Keratinocyte (primary cell): Measurements from ENCODE around the gene LSM3.

Source experiments
- CTCF ChIP-seq, 3 experiments: IDR thresholded peaks in 1 of 3; conservative IDR thresholded peaks in 1 of 3; optimal IDR thresholded peaks in 1 of 3; 2 replicates in 2 of 3; 3 replicates in 1 of 3; pipeline versions ENCODE3 to v1.5.1; 2011; ENCODE audit warnings: low read length in 3 of 3, mild to moderate bottlenecking in 3 of 3, moderate library complexity in 2 of 3, control low read depth in 1 of 3, inconsistent platforms in 1 of 3; ENCODE audit not compliant: insufficient read depth in 2 of 3; ENCODE audit errors: extremely low read depth in 1 of 3
- EZH2 ChIP-seq: IDR thresholded peaks from one replicate; pipeline ENCODE4 v1.6.1; 2012; ENCODE audit warnings: inconsistent platforms, mild to moderate bottlenecking, low read length, moderate library complexity

DNA sequence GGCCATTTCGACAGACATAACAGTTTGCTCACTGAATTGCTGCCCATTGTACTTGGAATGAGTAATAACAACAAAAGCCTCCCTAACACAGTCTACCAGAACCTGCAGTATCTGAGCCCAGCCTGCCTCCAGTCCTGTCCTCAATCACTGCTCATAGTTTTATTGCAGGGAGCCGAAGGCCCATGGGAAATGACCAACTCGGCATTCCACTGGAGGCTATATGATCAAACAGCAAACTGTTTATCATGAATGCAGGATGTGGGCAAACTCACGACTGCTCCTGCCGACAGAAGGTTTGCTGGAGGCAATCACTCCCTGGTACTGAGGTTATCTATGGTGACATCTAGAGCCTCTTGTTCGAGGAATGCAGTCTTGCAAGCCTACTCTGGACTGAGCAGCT lies 46.3 kb downstream of the LSM3 start:
- TF ChIP-seq CTCF (optimal IDR thresholded peaks at IDR 0.05 in 1 of 3, IDR thresholded peaks at IDR 0.05 in 1 of 3, conservative IDR thresholded peaks at IDR 0.05 in 1 of 3; ENCODE audit: extremely low read depth in 1 of 3, insufficient read depth in 2 of 3, low read length in 3 of 3) (no peak), EZH2 (no peak)
